Osteoblast (primary cell): Measurements from ENCODE around the gene ATP2C1. TPM values are rescaled to one million over a fixed set of nuclear protein-coding genes. Genes with fewer than 3 reads are reported as not detected.

ENCODE experiments used
- DNase-seq: peaks from one replicate; pipeline ENCODE4 v3.0.0; 2011; ENCODE audit warnings: low spot score, mixed read lengths; ENCODE audit not compliant: insufficient read length; ENCODE audit errors: missing footprints
- H2AFZ ChIP-seq: 2 replicates; pipeline ENCODE4 v1.6.0; 2011; ENCODE audit warnings: mild to moderate bottlenecking, low read length
- H3K27ac ChIP-seq: 2 replicates; pipeline ENCODE4 v1.5.1; 2011; ENCODE audit warnings: mild to moderate bottlenecking, low read depth, low read length, moderate library complexity
- H3K27me3 ChIP-seq: 2 replicates; pipeline ENCODE4 v1.6.0; 2012; ENCODE audit warnings: mild to moderate bottlenecking, control low read depth, inconsistent platforms, low read length, moderate library complexity; ENCODE audit not compliant: insufficient read depth
- H3K36me3 ChIP-seq: 2 replicates; pipeline ENCODE4 v1.5.1; 2011; ENCODE audit warnings: mild to moderate bottlenecking, low read length, control low read depth, moderate library complexity; ENCODE audit not compliant: insufficient read depth
- H3K4me1 ChIP-seq: 2 replicates; pipeline ENCODE4 v1.5.1; 2011; ENCODE audit warnings: mild to moderate bottlenecking, low read length, control low read depth, moderate library complexity; ENCODE audit not compliant: insufficient read depth
- H3K4me2 ChIP-seq: 2 replicates; pipeline ENCODE4 v1.6.0; 2011; ENCODE audit warnings: mild to moderate bottlenecking, low read length; ENCODE audit not compliant: insufficient read depth
- H3K4me3 ChIP-seq: fragments of 200-600 bp; sonication (generic); 3 replicates; pipeline ENCODE4 v1.5.1; 2012; ENCODE audit warnings: mild to moderate bottlenecking, low read length, inconsistent platforms; ENCODE audit not compliant: insufficient read depth
- H3K79me2 ChIP-seq: 2 replicates; pipeline ENCODE4 v1.6.0; 2012; ENCODE audit warnings: mild to moderate bottlenecking, low read length, control low read depth, inconsistent platforms; ENCODE audit not compliant: insufficient read depth
- H3K9me3 ChIP-seq: 2 replicates; pipeline ENCODE4 v1.5.1; 2011; ENCODE audit warnings: low read depth, low read length, control low read depth
- H4K20me1 ChIP-seq: 2 replicates; pipeline ENCODE4 v1.6.0; 2012; ENCODE audit warnings: mild to moderate bottlenecking, low read length, control low read depth; ENCODE audit not compliant: insufficient read depth
- total RNA-seq: library from RNA; depleted of rRNA; stranded (reverse); fragments of >200 nt; gene quantifications from 2 replicates; pipeline ENCODE4 v1.2.3, GENCODE V29; 2012
- TF ChIP-seq, protein P1 (sequence below): IDR thresholded peaks from 2 replicates; pipeline ENCODE4 v1.5.1; 2011; ENCODE audit warnings: mild to moderate bottlenecking, low read depth, low read length, moderate library complexity; ENCODE audit errors: extremely low read depth

The ATP2C1 gene
- total RNA-seq, 1 donor: 99.5 TPM

DNA sequence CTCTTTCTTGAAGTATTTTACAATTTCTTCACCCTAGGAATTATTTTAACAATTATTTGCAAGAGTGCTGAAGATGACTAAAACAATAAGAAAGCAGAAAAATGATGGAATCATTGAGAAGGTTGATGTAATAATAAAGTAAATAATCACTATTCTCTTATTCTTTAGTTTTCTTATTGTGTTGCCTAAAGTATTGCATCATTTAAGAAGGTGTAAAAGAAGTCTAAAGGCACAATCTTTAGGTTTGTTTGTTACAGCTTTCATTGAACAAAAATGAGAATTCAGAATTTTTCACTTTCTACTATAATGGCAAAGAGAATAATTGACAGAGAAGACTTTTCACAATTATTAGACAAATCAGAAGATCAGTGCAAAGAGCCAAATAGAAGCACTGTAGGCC lies 67.6 kb downstream of the ATP2C1 start:
- peaks cover 22% of the 10 kb centered on the region for H3K4me1 ChIP-seq
- peaks cover 24% of the 10 kb centered on the region for H3K36me3 ChIP-seq
- H3K9me3 ChIP-seq: no peaks in the 10 kb centered on the region

DNA sequence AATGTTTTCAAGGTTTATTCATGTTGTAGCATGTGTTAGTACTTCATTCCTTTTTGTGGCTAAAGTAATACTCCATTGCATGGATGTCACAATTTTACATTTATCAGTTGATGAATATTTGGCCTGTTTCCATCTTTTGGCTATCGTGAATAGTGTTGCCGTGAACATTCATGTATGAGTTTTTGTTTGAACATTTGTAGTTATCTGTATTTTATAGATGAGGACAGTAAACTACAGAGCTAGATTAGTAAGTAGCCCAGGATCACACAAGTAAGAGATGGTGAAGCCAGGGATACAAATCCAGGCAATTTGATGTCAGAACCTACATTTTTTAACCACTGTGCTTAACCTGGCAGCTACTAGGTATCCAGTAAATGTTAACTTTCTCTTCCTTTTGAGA lies 69.6 kb downstream of the ATP2C1 start:
- peaks cover 28% of the 10 kb centered on the region for H3K36me3 ChIP-seq
- H4K20me1 ChIP-seq: no peaks in the 10 kb centered on the region
- TF ChIP-seq, protein P1, sequence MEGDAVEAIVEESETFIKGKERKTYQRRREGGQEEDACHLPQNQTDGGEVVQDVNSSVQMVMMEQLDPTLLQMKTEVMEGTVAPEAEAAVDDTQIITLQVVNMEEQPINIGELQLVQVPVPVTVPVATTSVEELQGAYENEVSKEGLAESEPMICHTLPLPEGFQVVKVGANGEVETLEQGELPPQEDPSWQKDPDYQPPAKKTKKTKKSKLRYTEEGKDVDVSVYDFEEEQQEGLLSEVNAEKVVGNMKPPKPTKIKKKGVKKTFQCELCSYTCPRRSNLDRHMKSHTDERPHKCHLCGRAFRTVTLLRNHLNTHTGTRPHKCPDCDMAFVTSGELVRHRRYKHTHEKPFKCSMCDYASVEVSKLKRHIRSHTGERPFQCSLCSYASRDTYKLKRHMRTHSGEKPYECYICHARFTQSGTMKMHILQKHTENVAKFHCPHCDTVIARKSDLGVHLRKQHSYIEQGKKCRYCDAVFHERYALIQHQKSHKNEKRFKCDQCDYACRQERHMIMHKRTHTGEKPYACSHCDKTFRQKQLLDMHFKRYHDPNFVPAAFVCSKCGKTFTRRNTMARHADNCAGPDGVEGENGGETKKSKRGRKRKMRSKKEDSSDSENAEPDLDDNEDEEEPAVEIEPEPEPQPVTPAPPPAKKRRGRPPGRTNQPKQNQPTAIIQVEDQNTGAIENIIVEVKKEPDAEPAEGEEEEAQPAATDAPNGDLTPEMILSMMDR: no peak
- DNase-seq: no peak
- no peak overlapping the region for H3K4me3 ChIP-seq
- no peaks in the 10 kb centered on the region for H3K27me3 ChIP-seq
- no peak overlapping the region for H2AFZ ChIP-seq
- peak overlapping the region; percentile 10 for H3K4me2 ChIP-seq
- peak overlapping the region; percentile 94 for H3K27ac ChIP-seq
- peaks cover 32% of the 10 kb centered on the region for H3K4me1 ChIP-seq
- H3K79me2 ChIP-seq: peaks cover 4% of the 10 kb centered on the region
- H3K9me3 ChIP-seq: no peaks in the 10 kb centered on the region

More for the DNA sequence above, 67.6 kb downstream of the ATP2C1 start:
- H2AFZ ChIP-seq: no peak overlapping the region
- H3K27ac ChIP-seq: no peak overlapping the region
- TF ChIP-seq, protein P1: no peak
- H3K27me3 ChIP-seq: no peaks in the 10 kb centered on the region
- H4K20me1 ChIP-seq: no peaks in the 10 kb centered on the region
- no peak overlapping the region for H3K4me2 ChIP-seq
- peaks cover 4% of the 10 kb centered on the region for H3K79me2 ChIP-seq
- H3K4me3 ChIP-seq: no peak overlapping the region
- DNase-seq: no peak

DNA sequence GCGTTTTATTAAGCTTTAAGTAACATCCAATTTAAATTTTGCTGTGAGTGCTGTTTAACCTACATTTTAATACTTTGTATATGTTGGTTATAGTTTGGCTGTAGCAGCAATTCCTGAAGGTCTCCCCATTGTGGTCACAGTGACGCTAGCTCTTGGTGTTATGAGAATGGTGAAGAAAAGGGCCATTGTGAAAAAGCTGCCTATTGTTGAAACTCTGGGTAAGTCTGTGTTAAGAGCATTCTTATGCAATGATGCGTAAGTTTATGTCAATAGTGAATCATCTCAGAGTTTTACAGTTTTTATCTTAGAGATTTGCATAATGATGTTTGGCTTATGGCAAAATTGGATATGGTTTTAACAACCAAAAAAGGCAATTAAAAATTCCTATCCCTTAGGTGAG lies 70.0 kb downstream of the ATP2C1 start:
- TF ChIP-seq, protein P1: no peak
- Histone ChIP-seq H3K79me2 (peaks cover 4% of the 10 kb centered on the region), H3K27ac (peak overlapping the region; percentile 94), H3K9me3 (no peaks in the 10 kb centered on the region), H3K4me3 (no peak overlapping the region), H4K20me1 (no peaks in the 10 kb centered on the region), H3K36me3 (peaks cover 28% of the 10 kb centered on the region), H2AFZ (no peak overlapping the region), H3K4me1 (peaks cover 37% of the 10 kb centered on the region), H3K27me3 (no peaks in the 10 kb centered on the region), H3K4me2 (peak overlapping the region; percentile 20)
- peak; percentile 27 for DNase-seq

DNA sequence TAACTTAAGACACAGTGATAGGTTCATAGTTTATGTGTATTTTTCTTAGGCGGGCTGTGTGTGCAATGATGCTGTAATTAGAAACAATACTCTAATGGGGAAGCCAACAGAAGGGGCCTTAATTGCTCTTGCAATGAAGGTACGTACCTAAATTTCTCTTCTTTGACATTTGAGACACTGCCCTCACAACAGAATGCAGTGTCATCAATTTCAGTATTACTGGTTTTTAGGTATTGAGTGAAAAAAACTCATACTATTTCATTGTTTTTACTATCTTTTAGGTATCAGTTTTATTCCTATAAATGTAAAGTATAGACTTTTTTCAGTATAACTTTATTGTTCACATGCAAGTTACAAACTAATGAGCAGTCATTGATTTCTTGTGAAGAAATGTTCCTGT lies 73.4 kb downstream of the ATP2C1 start:
- Histone ChIP-seq H3K79me2 (peaks cover 6% of the 10 kb centered on the region), H3K4me1 (peaks cover 40% of the 10 kb centered on the region), H3K27me3 (no peaks in the 10 kb centered on the region), H3K36me3 (peaks cover 28% of the 10 kb centered on the region), H3K9me3 (no peaks in the 10 kb centered on the region), H3K27ac (peak overlapping the region; percentile 35), H4K20me1 (no peaks in the 10 kb centered on the region), H2AFZ (no peak overlapping the region), H3K4me3 (no peak overlapping the region), H3K4me2 (no peak overlapping the region)
- DNase-seq: no peak
- TF ChIP-seq, protein P1: no peak
